Heart right ventricle (tissue), 16 donors: ENCODE measurements around the gene WDPCP. TPM values are rescaled to one million over a fixed set of nuclear protein-coding genes. Genes with fewer than 3 reads are reported as not detected.

Source experiments
- ATAC-seq, 8 donors: fragments of 200-7000 bp; cut with Tn5 transposase; one replicate each; pipeline ENCODE4 v1.9.1; 2020; ENCODE audit warnings: mild to moderate bottlenecking in 8 of 8, moderate library complexity in 8 of 8, moderate number of reproducible peaks in 1 of 8
- DNase-seq, 2 donors: peaks; one replicate each; pipeline ENCODE4 v3.0.0-alpha.2; 2020
- H3K27ac ChIP-seq, 10 donors: fragments of 200-600 bp; sonication (generic) in 2 of 10; one replicate each; pipeline versions ENCODE4 v1.5.0 to v1.8.0; 2020 to 2022; ENCODE audit warnings: mild to moderate bottlenecking in 3 of 10
- H3K27me3 ChIP-seq, 7 donors: fragments of 200-600 bp; one replicate each; pipeline ENCODE4 v1.8.0; 2021 to 2022; ENCODE audit warnings: mild to moderate bottlenecking in 2 of 7
- H3K36me3 ChIP-seq, 9 donors: fragments of 200-600 bp; sonication (generic) in 1 of 9; one replicate each; pipeline versions ENCODE4 v1.5.0 to v1.8.0; 2020 to 2022; ENCODE audit warnings: mild to moderate bottlenecking in 2 of 9
- H3K4me1 ChIP-seq, 9 donors: fragments of 200-600 bp; sonication (generic) in 1 of 9; one replicate each; pipeline versions ENCODE4 v1.5.0 to v1.8.0; 2020 to 2022; ENCODE audit warnings: mild to moderate bottlenecking in 4 of 9
- H3K4me3 ChIP-seq, 10 donors: fragments of 200-600 bp; sonication (generic) in 2 of 10; one replicate each; pipeline versions ENCODE4 v1.5.0 to v1.8.0; 2020 to 2022; ENCODE audit warnings: mild to moderate bottlenecking in 7 of 10, moderate library complexity in 2 of 10
- H3K9me3 ChIP-seq, 11 donors: fragments of 200-600 bp in 10 of 11; sonication (generic) in 2 of 11; one replicate each; pipeline versions ENCODE4 v1.5.0 to v1.8.0; 2013 to 2022; ENCODE audit warnings: mild to moderate bottlenecking in 2 of 11, control low read depth in 1 of 11, moderate library complexity in 1 of 11
- CTCF ChIP-seq, 9 donors: fragments of 200-600 bp; sonication (generic) in 2 of 9; IDR thresholded peaks; one replicate each; pipeline versions ENCODE4 v1.5.0 to v1.8.0; 2021 to 2022; ENCODE audit warnings: antibody characterized with exemption in 9 of 9, mild to moderate bottlenecking in 5 of 9, moderate library complexity in 1 of 9
- WGBS, 2 donors: extraction: QIAGEN DNeasy Blood & Tissue Kit; methylation state at CpG; one replicate each; pipeline ENCODE4 v1.1.7; 2013; ENCODE audit warnings: inconsistent platforms in 1 of 2; 5-methylcytosine and 5-hydroxymethylcytosine counted together
- intact Hi-C, 10 donors: fragments of 100-400 bp; cut with DNase I; formaldehyde crosslinking; loops; one replicate each; pipeline versions ENCODE4 v1.11.1 to v1.14.2; 2022
- polyA plus RNA-seq, 2 donors: library from polyadenylated mRNA; stranded (reverse); fragments of 200-250 nt; gene quantifications; one replicate each; pipeline ENCODE4 v1.2.3, GENCODE V29; 2013
- total RNA-seq, 10 donors: library from RNA; stranded (reverse); fragmentation: NEBNext Ultra II Directional in 3 of 10; extraction: Animal tissue kit (Norgen Biotek cat#: 25700) in 3 of 10; gene quantifications; one replicate each; pipeline versions ENCODE4 v1.2.1 to v1.2.4, GENCODE V29; 2021 to 2023
- donor health status: Arrhythmogenic right ventricular cardiomyopathy.
- donor health status: ischemic (EF 13 %, LVEDD 7.1; RV severe dilation, severe dysfunction).
- donor health status: healthy with polysubstance abuse.
- donor health status: DM: no; HTN: yes; CAD: no.
- donor health status: DM: no; HTN: no; CAD: no.
- donor health status: ischemic (EF 25% LVEDD 6.9; RV normal size, moderate dysfunction).
- donor health status: ischemic (EF 25% LVEDD 5.7; RV mildly dilated, moderate dysfunction).
- donor health status: healthy.
- donor health status: DM: yes; HTN: yes; CAD: no.
- donor health status: Ischemic cardiomyopathy.
- donor health status: ischemic (EF 35%, LVEDD 5.7; RV mildly dilated, moderate dysfunction).
- donor health status: nonischemic (EF 11% LVEDD 7.7; RV severe dilation, severe dysfunction).
- donor health status: DM: yes; HTN: yes; CAD: no.
- donor health status: PGD.
- donor health status: ischemic (EF 29% LVEDD 5.4; RV normal size, mild dysfunction).
- donor health status: nonischemic (EF 23%, LVEDD 6.1; RV moderate dilation, normal function).

WDPCP gene
- total and polyA plus RNA-seq, 12 donors = 3.7 to 36.6 (median 20.2) TPM

- DNase-seq (no peak), ATAC-seq (no peak)
- no peak overlapping the region for H3K4me3 ChIP-seq
- H3K9me3 ChIP-seq = no peaks in the 10 kb centered on the region
- H3K27ac ChIP-seq = no peak overlapping the region
- peaks cover 0 to 15% (median 0%) of the 10 kb centered on the region in 9 donors for H3K4me1 ChIP-seq
- no peaks in the 10 kb centered on the region for H3K27me3 ChIP-seq
- intact Hi-C loops = no loop called here
- no peak for TF ChIP-seq CTCF (IDR thresholded peaks at IDR 0.05)
- WGBS, 2 donors = 79 to 80% methylated on average over 1 of the region's 1 CpG
- H3K36me3 ChIP-seq = peaks cover 0 to 28% (median 0%) of the 10 kb centered on the region in 9 donors
Observed at GRCh38 chr2:63435070-63435469, 153.2 kb downstream of the WDPCP start.

DNA sequence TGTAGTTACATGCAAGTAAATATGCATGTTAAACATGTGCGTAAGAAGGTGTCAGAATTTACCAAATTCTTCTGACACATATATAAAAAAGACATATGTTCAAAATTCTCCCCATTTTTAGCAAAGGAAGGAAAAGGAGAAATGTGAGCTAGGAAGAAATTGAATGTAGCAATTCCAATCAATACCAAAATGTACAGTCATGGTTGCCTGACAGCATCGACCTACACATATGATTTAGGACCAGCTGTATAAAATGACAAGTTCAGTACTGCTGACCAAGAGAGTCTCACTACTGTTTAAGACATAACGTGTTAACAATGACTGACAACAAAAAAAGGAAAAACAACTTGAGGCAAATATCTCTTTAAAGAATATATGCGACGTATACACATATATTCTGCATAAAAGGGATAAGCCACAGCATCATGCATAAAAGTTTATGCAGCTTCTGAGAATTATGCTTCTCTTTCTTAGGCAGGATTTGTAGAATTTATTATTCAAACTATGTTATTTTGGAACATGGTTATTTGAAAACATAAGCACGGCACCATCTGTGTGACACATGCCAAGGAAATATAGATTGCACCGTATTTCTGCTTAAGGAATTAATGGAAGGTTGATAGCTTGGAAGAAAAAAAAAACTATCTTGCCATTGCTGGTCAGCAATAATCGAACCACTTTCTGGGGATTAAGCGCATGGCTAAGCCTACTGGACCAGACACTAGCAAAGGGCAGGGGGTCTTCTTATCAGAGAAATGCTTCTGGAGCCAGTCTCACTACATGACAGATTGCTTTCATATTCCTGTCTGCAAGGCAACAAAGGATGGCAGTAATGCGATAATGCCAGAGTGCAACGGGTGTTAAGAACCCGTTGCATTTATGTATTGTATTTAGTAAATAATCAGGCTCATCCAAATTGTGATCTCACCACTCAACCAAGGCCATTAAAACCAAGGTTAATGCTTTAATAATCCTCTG is 154.0 kb downstream of the WDPCP start:
- 79 to 82% methylated on average over 12 of the region's 12 CpGs for WGBS, 2 donors
- no peak for DNase-seq

GRCh38 chr2:63432373-63432772 is 155.9 kb downstream of the WDPCP start:
- no peak for ATAC-seq
- no peak for DNase-seq
- peaks cover 0 to 10% (median 0%) of the 10 kb centered on the region in 9 donors for H3K4me1 ChIP-seq
- no peaks in the 10 kb centered on the region for H3K27me3 ChIP-seq
- peaks cover 0 to 28% (median 0%) of the 10 kb centered on the region in 9 donors for H3K36me3 ChIP-seq
- no peak overlapping the region for H3K27ac ChIP-seq
- no peak for TF ChIP-seq CTCF (IDR thresholded peaks at IDR 0.05)
- no peak overlapping the region for H3K4me3 ChIP-seq
- H3K9me3 ChIP-seq = peaks cover 0 to 14% (median 0%) of the 10 kb centered on the region in 11 donors
- intact Hi-C loops = no loop called here

More for the DNA sequence above, 154.0 kb downstream of the WDPCP start:
- Histone ChIP-seq H3K36me3 (peaks cover 0 to 28% (median 0%) of the 10 kb centered on the region in 9 donors), H3K9me3 (no peaks in the 10 kb centered on the region), H3K4me1 (peaks cover 0 to 15% (median 0%) of the 10 kb centered on the region in 9 donors), H3K27me3 (no peaks in the 10 kb centered on the region), H3K4me3 (no peak overlapping the region), H3K27ac (no peak overlapping the region)
- no peak for ATAC-seq
- TF ChIP-seq CTCF (IDR thresholded peaks at IDR 0.05) = no peak
- intact Hi-C loops = no loop called here

DNA sequence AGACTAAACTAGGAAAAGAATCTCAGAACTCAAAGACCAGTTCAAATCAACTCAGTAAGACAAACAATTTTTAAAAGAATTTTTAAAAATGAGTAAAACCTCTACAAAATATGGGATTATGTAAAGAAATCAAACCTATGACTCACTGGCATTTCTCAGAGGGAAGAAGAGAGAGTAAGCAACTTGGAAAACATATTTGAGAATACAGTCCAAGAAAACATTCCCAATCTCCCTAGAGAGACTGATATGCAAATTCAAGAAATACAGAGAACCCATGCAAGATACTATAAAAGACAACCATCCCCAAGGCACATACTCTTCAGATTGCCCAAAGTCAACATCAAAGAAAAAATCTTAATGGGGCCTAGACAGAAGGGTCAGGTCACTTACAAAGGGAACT is 162.7 kb downstream of the WDPCP start:
- H3K4me1 ChIP-seq = no peaks in the 10 kb centered on the region
- no peak for TF ChIP-seq CTCF (IDR thresholded peaks at IDR 0.05)
- H3K9me3 ChIP-seq = peaks cover 0 to 34% (median 0%) of the 10 kb centered on the region in 11 donors
- H3K27me3 ChIP-seq = no peaks in the 10 kb centered on the region
- no peak overlapping the region for H3K27ac ChIP-seq
- ATAC-seq (no peak), DNase-seq (no peak)
- H3K4me3 ChIP-seq = no peak overlapping the region
- intact Hi-C loops = no loop called here
- peaks cover 0 to 2% (median 0%) of the 10 kb centered on the region in 9 donors for H3K36me3 ChIP-seq
